VCaP (cell line): Measurements from ENCODE around the gene DMPK.

Experiments
- H3K27ac ChIP-seq: fragments of 450-650 bp; 2 replicates; pipeline ENCODE4 v1.5.1; 2017
- TF ChIP-seq, protein P1 (sequence below): fragments of 450-650 bp; conservative IDR thresholded peaks from 2 replicates; pipeline ENCODE4 v1.5.1; 2017; ENCODE audit warnings: mild to moderate bottlenecking, moderate library complexity

Gene DMPK

DNA sequence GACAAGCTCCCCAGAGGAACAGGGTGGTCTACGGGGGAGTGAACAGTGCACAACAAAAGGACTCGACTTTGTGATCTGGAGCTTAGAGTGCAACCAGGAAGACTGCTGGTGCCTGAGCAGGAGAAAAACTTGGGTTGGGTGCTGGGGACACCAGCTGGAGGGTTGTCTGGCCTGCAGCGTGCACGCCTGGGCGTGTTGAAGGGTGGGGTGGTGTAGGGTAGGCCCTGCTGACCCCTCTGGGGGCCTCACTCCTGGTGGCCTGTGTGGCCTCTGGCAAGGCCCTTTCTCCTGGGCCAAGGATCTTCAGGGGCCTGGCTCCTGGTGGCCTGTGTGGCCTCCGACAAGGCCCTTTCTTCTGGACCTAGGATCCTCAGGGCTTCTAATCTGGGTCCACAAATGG, 37.5 kb upstream of the DMPK start:
- no peak overlapping the region for H3K27ac ChIP-seq
- TF ChIP-seq, protein P1, sequence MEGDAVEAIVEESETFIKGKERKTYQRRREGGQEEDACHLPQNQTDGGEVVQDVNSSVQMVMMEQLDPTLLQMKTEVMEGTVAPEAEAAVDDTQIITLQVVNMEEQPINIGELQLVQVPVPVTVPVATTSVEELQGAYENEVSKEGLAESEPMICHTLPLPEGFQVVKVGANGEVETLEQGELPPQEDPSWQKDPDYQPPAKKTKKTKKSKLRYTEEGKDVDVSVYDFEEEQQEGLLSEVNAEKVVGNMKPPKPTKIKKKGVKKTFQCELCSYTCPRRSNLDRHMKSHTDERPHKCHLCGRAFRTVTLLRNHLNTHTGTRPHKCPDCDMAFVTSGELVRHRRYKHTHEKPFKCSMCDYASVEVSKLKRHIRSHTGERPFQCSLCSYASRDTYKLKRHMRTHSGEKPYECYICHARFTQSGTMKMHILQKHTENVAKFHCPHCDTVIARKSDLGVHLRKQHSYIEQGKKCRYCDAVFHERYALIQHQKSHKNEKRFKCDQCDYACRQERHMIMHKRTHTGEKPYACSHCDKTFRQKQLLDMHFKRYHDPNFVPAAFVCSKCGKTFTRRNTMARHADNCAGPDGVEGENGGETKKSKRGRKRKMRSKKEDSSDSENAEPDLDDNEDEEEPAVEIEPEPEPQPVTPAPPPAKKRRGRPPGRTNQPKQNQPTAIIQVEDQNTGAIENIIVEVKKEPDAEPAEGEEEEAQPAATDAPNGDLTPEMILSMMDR, result no peak

GRCh38 chr19:45817725-45818301, 35.5 kb upstream of the DMPK start:
- peak overlapping the region; percentile 46 for H3K27ac ChIP-seq
- TF ChIP-seq, protein P1, result no peak

- TF ChIP-seq, protein P1, result peak; percentile 99
- peak overlapping the region; percentile 46 for H3K27ac ChIP-seq
Measured at GRCh38 chr19:45817010-45817724, 34.9 kb upstream of the DMPK start.

DNA sequence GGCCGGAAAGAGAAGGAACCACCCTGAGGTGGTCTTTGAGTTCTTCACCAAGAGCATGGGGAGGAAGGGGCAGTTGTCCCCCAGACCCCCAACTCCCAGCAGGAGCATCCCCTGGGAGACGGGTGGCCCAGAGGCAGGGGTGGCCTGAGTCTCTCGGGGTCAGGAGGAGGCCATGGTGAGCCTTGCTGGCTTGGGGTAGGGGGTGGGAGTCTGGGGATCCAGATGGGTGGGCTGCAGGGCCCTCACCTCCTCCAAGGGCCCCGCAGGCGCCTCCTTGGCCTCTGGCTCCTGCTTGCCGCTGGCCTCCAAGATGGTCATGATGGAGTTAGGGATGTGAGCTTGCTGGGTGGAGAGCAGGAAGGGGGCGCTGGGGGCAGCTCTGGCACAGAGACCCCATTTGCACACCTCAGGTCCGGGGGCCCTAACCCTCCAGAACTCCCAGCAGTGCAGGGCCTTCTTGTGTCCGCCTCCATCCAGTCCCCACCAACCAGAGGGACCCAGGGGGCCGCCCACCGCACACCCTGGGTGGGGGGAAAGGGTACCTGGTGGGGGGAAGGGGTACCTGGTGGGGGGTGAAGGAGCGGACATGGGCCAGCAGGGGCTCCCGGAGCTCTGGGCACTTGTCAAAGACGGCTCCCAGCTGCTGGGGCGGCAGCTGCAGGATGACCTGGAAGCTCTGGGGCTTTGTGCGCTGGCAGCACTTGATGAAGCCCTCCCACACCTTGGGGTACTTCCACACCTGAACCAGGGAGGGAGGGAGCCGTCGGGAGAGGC, 34.1 kb upstream of the DMPK start:
- peak overlapping the region; percentile 46; the same call in 1 of the 2 replicates for H3K27ac ChIP-seq
- TF ChIP-seq, protein P1, result no peak

DNA sequence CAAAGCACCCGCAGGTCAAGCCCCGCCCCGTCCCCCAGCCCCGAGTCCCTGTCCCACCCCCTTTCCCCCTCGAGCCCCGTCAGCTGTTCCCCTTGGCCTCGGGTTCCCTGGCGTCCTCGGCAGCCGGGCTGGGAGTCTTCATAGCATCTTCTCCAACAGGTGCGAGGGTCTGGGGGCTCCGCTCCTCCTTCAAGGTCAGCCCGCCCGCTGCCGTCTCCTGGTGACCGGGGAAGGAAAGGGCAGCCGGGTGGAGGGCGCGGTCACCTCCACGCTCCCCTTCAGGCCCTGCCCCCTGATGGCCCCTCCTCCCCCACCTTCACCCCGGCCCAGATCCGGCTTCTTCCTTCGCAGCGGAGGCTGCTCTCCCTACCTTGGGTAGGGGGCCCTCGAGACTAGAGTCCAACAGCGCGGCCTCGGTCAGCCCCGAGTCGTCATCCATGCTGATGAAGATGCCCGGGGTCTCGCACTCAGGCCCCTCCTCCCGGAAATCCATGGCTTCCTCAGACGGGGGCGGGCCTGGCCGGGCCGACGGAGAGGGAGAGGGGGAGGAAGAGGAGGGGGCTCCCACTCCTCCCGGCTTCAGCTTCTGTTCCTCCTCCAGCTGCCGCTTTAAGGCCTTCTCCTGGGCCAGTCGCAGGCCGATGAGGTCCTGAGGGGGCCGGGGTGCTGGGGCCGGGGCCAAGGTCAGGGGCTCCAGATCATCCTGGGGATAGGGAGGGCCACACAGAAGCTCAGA, 33.4 kb upstream of the DMPK start:
- no peak overlapping the region for H3K27ac ChIP-seq
- TF ChIP-seq, protein P1, result no peak

- TF ChIP-seq, protein P1, result no peak
- H3K27ac ChIP-seq, result no peak within 1 kb of the TSS
Measured at GRCh38 chr19:45814851-45815480, 32.7 kb upstream of the DMPK start, which contains the start of gene RSPH6A. Gene RSPH6A (minus strand): TSS chr19:45815308. CDS start chr19:45815176, 132 bp downstream.
